Fibroblast of skin of right quadriceps (primary cell): Measurements from ENCODE around the gene ARHGAP31.
"Not testable (repeated sequence)": the region's sequence is repeated elsewhere in the genome, so short reads cannot be mapped to it uniquely, and the experiment has no call there.

Experiments
- DNase-seq: peaks from one replicate; pipeline ENCODE4 v3.0.0-alpha.2; 2013

Gene ARHGAP31

GRCh38 chr3:119352034-119352609 lies 57.9 kb downstream of the ARHGAP31 start:
- peak; percentile 43 for DNase-seq

- DNase-seq = peak; percentile 78
These were observed 58.8 kb downstream of the ARHGAP31 start for GRCh38 chr3:119352863-119353527.

- not testable (repeated sequence) for DNase-seq
These were observed 61.4 kb downstream of the ARHGAP31 start for GRCh38 chr3:119355608-119356007.

- DNase-seq = no peak
These were observed 62.5 kb downstream of the ARHGAP31 start for GRCh38 chr3:119356646-119357045.

- DNase-seq = no peak
These were observed 63.0 kb downstream of the ARHGAP31 start for GRCh38 chr3:119357190-119357589.

GRCh38 chr3:119359476-119360326 lies 65.5 kb downstream of the ARHGAP31 start:
- DNase-seq = no peak

GRCh38 chr3:119360736-119361462 lies 66.7 kb downstream of the ARHGAP31 start:
- DNase-seq = no peak

- DNase-seq = no peak
These were observed 67.8 kb downstream of the ARHGAP31 start for GRCh38 chr3:119362010-119362409.

GRCh38 chr3:119362940-119363725 lies 69.0 kb downstream of the ARHGAP31 start:
- DNase-seq = no peak

GRCh38 chr3:119364401-119364800 lies 70.2 kb downstream of the ARHGAP31 start:
- DNase-seq = no peak

GRCh38 chr3:119365418-119365817 lies 71.2 kb downstream of the ARHGAP31 start:
- no peak for DNase-seq

- DNase-seq = no peak
These were observed 72.8 kb downstream of the ARHGAP31 start for GRCh38 chr3:119367000-119367399.

- DNase-seq = no peak
These were observed 74.1 kb downstream of the ARHGAP31 start for GRCh38 chr3:119368298-119368697.

- not testable (repeated sequence) for DNase-seq
These were observed 77.6 kb downstream of the ARHGAP31 start for GRCh38 chr3:119371786-119372185.

- DNase-seq = no peak
These were observed 80.9 kb downstream of the ARHGAP31 start for GRCh38 chr3:119375106-119375505.

- no peak for DNase-seq
These were observed 81.3 kb downstream of the ARHGAP31 start for GRCh38 chr3:119375510-119375909.

- DNase-seq = no peak
These were observed 82.6 kb downstream of the ARHGAP31 start for GRCh38 chr3:119376758-119377157.

GRCh38 chr3:119378259-119378803 lies 84.1 kb downstream of the ARHGAP31 start:
- DNase-seq = no peak

GRCh38 chr3:119380697-119381096 lies 86.5 kb downstream of the ARHGAP31 start:
- no peak for DNase-seq

GRCh38 chr3:119382134-119382533 lies 88.0 kb downstream of the ARHGAP31 start:
- DNase-seq = no peak

GRCh38 chr3:119388577-119388976 lies 94.4 kb downstream of the ARHGAP31 start:
- DNase-seq = no peak

- no peak for DNase-seq
These were observed 101.8 kb downstream of the ARHGAP31 start for GRCh38 chr3:119395923-119396358.
